HFF-Myc (cell line): ENCODE results near the gene PIP4P1.

Experiments used
- DNase-seq: peaks from one replicate; pipeline ENCODE4 v3.0.0-alpha.2; 2011; ENCODE audit warnings: low read depth; ENCODE audit errors: extremely low read depth
- H3K4me3 ChIP-seq: replicated peaks from 2 replicates; pipeline ENCODE4 v1.5.1; 2011; ENCODE audit warnings: low read depth, mild to moderate bottlenecking, control low read depth, low read length
- CTCF ChIP-seq: IDR thresholded peaks from 2 replicates; pipeline ENCODE4 v1.5.1; 2012; ENCODE audit warnings: mild to moderate bottlenecking, low read depth, low read length, control low read depth; ENCODE audit errors: missing control alignments

The PIP4P1 gene

GRCh38 chr14:20409226-20409625, 52.0 kb downstream of the PIP4P1 start:
- no peak for TF ChIP-seq CTCF
- no peak overlapping the region for H3K4me3 ChIP-seq
- DNase-seq = no peak
